AG04450 (cell line): ENCODE data around the gene BRI3. TPM values are rescaled to one million over a fixed set of nuclear protein-coding genes. Genes with fewer than 3 reads are reported as not detected.

Source experiments
- CTCF ChIA-PET: fragments of 300-600, 350-600 bp; formaldehyde crosslinking; extraction: SDS; loops from one replicate; lab custom pipeline; 2022; ENCODE audit warnings: antibody characterized with exemption, inconsistent platforms; lab: Charles Lee
- POLR2A ChIA-PET: fragments of 350-600 bp; formaldehyde crosslinking; extraction: SDS; loops from one replicate; lab custom pipeline; 2021; ENCODE audit warnings: antibody characterized with exemption, inconsistent platforms; lab: Yijun Ruan, JAX
- DNase-seq: peaks from one replicate; pipeline ENCODE4 v3.0.0-alpha.2; 2011; ENCODE audit warnings: low read depth, low spot score
- H3K27ac ChIP-seq: one replicate; pipeline ENCODE4 v1.5.1; 2012; ENCODE audit warnings: low read depth, low read length, control low read depth
- H3K27me3 ChIP-seq: one replicate; pipeline ENCODE4 v1.6.0; 2012; ENCODE audit warnings: low read length; ENCODE audit not compliant: control insufficient read depth, insufficient read depth
- H3K4me3 ChIP-seq: 2 replicates; pipeline ENCODE4 v1.5.1; 2011; ENCODE audit warnings: mild to moderate bottlenecking, low read depth, low read length, control low read depth
- H3K9me3 ChIP-seq: 2 replicates; pipeline ENCODE4 v1.5.1; 2012; ENCODE audit warnings: low read length; ENCODE audit not compliant: control insufficient read depth, insufficient read depth
- polyA plus RNA-seq: library from polyadenylated mRNA; depleted of rRNA; stranded (reverse); fragments of >200 nt; gene quantifications from 2 replicates; pipeline ENCODE4 v1.2.3, GENCODE V29; 2011
- TF ChIP-seq, protein P1 (sequence below): IDR thresholded peaks from 2 replicates; pipeline ENCODE4 v1.5.1; 2011; ENCODE audit warnings: low read depth, low read length, control low read depth, inconsistent platforms

The BRI3 gene
- polyA plus RNA-seq, 1 experiment, result 91.9 TPM

DNA sequence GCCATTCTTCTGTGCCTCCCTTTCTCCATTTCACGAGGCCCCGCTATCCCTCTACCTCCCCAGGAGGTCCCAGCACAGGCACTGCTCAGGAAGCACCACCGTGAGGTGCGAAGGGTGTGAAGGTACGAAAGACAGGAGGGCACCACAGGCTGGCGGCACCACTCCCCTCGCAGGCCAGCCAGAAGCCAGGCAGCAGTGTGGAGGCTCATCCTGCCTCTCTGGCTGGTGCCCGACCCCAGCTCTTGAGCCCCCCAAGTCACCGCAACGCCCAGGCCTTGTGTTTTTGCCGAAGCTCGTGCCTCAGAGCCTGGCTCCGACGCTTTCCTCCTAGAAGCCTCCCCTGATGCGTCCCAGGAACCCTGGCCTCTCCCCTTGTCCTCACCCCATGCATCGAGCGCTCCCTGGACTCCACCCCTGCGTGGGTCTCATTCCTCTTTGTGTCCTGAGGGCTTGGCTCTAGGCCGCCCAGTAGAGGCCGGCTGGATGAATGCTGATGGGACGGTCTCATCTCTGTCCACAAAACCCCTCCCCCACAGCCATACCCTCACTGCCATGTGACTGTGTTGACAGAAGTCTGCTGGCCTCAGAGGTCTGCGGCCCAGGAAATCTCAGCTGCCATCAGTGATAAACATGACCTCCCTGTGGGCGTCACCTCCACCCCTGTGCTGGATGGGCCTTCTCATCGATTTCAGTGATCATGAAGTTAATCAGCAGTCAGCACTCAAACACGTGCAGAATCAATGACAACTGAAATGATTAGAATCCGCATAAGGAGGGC lies 19.3 kb downstream of the BRI3 start:
- DNase-seq, result no peak
- ChIA-PET CTCF (no interaction called here), POLR2A (no interaction called here)
- TF ChIP-seq, protein P1, sequence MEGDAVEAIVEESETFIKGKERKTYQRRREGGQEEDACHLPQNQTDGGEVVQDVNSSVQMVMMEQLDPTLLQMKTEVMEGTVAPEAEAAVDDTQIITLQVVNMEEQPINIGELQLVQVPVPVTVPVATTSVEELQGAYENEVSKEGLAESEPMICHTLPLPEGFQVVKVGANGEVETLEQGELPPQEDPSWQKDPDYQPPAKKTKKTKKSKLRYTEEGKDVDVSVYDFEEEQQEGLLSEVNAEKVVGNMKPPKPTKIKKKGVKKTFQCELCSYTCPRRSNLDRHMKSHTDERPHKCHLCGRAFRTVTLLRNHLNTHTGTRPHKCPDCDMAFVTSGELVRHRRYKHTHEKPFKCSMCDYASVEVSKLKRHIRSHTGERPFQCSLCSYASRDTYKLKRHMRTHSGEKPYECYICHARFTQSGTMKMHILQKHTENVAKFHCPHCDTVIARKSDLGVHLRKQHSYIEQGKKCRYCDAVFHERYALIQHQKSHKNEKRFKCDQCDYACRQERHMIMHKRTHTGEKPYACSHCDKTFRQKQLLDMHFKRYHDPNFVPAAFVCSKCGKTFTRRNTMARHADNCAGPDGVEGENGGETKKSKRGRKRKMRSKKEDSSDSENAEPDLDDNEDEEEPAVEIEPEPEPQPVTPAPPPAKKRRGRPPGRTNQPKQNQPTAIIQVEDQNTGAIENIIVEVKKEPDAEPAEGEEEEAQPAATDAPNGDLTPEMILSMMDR, result no peak
- H3K27ac ChIP-seq, result no peak overlapping the region
- no peaks in the 10 kb centered on the region for H3K27me3 ChIP-seq
- H3K4me3 ChIP-seq, result no peak overlapping the region
- no peaks in the 10 kb centered on the region for H3K9me3 ChIP-seq

DNA sequence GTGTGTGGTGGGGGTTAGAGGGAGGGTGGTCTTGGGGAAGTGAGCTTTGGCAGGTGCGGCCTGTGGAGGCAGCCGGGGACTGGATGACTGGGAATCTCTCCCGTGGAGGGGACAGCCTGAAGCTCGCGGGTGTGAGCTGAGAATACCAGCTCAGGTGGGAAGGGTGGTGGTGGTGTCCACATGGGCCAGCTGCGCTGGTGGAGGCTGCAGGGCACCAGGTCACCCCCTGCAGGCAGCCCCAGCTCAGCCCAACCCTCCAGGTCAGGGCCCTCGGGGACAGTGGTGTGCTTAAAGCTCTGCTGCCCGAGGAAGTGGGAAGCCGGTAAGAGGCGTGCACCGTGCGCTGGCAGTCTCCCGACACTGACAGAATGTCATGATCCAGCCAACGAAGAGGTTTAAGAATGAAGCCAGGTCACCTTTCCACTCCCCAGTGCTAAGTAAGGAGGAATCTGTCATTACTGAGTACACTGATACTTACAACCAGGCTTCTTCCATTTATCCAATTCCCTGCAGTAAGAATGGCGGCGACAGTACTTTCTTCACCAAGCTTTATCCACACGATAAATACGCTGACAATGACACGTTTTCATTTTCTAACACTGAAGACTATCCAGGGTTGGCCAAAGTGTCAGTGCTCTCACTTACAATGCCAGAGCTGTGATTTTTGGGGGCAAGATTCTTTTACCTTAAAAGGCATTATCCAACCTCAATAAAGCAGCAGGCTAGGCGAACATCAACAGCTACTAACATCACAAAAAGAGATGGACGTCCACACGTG lies 20.4 kb downstream of the BRI3 start:
- Histone ChIP-seq H3K27me3 (no peaks in the 10 kb centered on the region), H3K9me3 (no peaks in the 10 kb centered on the region), H3K27ac (no peak overlapping the region), H3K4me3 (no peak overlapping the region)
- DNase-seq, result no peak
- ChIA-PET POLR2A (interaction anchor here (0.7 kb wide), 1 partner anchor 22 kb away, joined by 3 read pairs; no protein-coding TSS in a partner anchor), CTCF (interaction anchor here (0.7 to 1.8 kb wide), 2 partner anchors 99 to 539 kb away, joined by 4 to 5 read pairs; partner anchors contain the start of gene BAIAP2L1)
- TF ChIP-seq, protein P1, result no peak

DNA sequence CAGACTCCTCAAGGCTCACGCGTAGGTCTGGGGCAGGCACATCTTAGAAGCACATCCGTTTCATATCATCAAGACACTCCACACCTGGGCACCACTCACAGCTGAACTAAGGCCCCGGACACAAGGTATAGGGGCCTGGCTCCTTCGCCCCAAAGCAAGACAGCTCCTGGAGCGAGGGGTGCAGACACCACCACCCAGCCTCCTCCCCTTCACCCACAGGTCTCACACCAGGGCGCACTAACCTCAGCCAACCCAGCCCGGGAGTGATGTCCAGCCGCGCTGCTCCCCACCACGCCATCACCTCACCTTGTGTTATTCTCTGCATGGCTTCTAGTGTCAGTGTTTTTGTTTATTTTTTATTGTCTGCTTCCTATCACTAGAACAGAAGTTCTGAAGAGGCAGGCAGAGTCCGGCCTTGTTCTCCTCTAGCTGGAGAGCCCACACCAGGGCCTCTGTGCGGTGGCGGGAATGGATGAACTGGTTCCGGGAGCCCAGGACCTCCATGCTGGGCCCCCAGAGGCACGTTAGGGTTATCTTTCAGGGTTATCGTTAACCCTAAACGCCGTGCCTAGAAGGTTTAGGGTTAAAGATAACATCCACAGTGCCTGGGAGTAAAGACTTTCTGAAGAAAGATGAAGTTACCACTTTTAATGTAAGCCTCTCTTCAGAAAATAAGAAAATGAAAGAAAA lies 21.8 kb downstream of the BRI3 start:
- H3K9me3 ChIP-seq, result no peaks in the 10 kb centered on the region
- H3K27ac ChIP-seq, result no peak overlapping the region
- no peak for DNase-seq
- ChIA-PET CTCF (interaction anchor here (1.8 kb wide), 1 partner anchor 98 kb away, joined by 5 read pairs; the partner anchor contains the start of gene BAIAP2L1), POLR2A (no interaction called here)
- TF ChIP-seq, protein P1, result no peak
- H3K27me3 ChIP-seq, result no peaks in the 10 kb centered on the region
- H3K4me3 ChIP-seq, result no peak overlapping the region

DNA sequence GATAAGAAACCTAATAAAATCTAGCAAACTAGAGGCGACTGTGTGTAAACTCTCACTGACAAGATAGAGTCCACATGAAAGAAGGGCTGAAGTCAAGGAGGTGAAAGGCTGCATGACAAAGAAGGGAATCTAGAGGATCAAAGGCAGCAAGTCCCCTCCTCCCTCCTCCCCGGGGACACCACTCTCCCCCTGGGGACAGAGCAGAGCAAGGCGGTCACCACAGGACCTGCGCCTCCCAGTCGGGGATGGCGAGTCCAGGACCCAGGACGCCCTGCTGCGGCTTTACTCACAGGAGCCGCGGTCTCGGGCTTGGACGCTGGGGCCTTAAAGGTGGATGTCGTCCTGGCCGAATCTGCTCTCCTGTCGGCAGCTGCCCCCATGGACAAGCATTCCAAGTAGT lies 22.4 kb downstream of the BRI3 start:
- TF ChIP-seq, protein P1, result no peak

More for the DNA sequence above, 22.4 kb downstream of the BRI3 start:
- no peak for DNase-seq
- Histone ChIP-seq H3K9me3 (no peaks in the 10 kb centered on the region), H3K27me3 (no peaks in the 10 kb centered on the region), H3K4me3 (no peak overlapping the region), H3K27ac (no peak overlapping the region)
- POLR2A ChIA-PET, result interaction anchor here (0.7 kb wide), 1 partner anchor 1530 kb away, joined by 5 read pairs; no protein-coding TSS in a partner anchor
- CTCF ChIA-PET, result no interaction called here
